NCI-H748 treated with DMSO at 0.1 percent for 48 hours (cell line): ENCODE data around the gene ITPKB.
"Not testable (repeated sequence)": the region's sequence is repeated elsewhere in the genome, so short reads cannot be mapped to it uniquely, and the experiment has no call there.

Experiments
- DNase-seq: peaks from one replicate; lab custom pipeline; 2025; lab: John Stamatoyannopoulos, UW

The ITPKB gene

DNA sequence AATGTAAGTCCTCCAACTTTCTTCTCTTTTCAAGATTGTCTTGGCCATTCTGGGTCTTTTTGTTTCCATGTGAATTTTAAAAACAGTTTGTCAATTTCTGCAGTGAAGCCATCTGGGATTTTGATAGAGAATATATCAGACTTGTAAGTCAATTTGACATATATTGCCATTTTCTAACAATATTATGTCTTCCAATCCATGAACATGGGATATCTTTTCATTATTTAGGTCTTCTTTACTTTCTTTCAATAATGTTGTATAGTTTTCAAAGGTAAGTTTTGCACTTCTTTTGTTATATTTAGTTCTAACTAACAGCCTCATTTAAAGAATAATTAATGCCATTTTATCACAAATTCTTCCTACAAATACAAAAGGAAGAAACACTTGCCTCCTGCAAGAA, 117.1 kb downstream of the ITPKB start:
- DNase-seq, result no peak

DNA sequence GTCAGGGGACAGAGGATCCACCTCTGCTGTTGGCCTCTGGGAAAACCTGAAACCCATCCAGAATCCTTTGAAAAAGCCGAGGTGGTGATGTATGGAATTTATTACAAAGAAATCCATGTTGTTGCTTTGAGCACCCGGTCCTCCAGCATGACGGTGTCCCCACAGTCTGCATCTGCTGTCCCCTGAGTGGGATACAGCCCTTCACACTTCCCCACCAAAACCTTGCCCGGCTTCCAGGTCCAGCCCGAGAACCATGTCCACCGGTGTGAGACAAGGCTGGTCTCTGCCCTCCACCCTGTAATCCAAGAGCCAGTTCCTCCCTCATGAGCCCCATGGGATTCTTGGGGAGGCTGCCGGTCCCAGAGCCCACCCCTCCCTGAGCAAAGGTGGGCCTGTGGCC, 120.1 kb downstream of the ITPKB start:
- DNase-seq, result no peak

DNA sequence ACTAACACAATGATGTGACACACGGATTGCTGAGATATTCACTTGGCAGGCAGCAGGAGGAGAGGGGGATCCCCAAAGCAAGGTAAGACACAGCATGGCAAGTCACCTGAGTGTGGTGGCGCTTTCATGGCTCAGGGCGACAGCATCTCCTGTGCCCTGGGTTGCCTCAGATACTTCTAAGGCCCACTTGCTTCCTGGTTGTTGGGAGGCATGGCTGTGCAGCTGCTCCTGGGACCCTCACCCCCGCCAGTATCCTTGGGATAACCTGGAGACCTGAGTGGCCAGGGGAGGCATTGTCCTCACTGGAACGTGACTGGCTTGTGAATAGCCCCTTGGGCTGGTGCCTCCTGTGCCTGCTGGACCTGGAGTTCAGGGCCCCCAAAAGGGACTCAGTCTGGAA, 120.7 kb downstream of the ITPKB start:
- DNase-seq, result no peak

DNA sequence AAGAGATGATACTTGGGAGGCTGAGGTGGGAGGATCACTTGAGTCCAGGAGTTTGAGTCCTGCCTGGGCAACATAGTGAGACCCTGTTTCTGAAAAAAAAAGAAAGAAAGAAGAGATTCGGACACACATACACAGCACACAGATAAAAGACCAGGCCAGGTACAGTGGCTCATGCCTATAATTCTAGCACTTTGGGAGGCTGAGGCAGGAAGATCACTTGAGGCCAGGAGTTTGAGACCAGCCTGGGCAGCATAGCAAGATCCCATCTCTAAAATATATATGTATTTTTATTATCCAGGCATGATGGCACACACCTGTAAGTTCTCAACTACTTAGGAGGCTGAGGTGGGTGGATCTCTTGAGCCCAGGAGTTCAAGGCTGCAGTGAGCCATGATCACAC, 121.4 kb downstream of the ITPKB start:
- not testable (repeated sequence) for DNase-seq

DNA sequence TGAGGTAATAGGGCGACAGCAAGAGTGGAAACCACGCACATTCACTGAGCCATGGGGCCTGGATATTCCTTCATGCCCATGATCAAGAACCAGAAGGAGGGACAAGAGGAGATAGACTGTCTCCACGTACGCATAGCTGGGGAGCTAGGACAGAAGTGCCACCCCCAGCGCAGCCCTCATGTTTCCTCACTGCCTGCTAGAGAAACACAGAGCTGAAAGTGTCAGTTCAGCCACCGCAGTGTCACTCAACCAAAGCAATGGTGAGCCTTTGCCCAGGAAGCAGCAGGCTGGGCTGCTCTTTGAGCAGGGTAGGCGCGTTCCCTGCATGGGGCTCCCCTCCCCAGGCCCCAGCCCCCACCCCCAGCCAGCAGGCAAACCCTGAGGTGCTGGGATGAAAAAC, 122.0 kb downstream of the ITPKB start:
- DNase-seq, result no peak

DNA sequence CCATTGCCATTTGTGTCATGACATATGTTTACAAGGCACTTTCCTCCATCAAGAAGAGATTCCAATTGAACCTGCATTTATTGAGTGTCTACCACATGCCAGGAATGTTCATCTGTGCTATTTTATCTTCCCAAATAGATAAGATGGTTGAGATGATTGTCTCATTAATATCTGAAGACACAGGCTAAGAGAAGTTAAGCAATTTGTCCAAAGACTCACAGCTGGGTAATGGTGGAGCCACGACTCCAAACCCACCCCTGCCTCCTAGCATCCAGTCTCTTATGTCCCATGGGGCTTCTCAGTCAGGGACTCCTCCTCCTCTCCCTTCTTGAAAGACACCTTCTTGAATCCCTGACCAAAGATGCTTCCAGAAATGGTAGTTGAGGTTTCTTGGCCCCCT, 122.4 kb downstream of the ITPKB start:
- no peak for DNase-seq

DNA sequence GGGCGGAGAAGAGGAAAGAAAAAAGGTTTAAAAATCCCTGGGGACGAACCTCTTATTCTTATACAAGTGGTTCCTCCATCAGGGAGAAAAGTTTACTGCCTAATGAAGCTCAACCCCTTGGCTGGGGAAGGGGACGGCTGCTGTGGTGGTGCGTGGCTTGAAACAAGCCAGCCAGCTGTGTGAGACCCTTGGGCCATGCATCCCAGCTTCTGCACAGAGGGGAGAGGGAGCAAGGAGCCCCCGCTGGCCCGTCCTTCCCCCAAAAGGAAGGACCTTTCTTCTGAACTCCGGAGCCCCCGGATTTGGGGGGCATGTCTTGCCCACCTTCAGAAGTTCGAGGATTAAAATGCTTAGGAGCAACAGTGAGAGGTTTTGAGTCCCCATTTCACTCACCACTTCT, 123.2 kb downstream of the ITPKB start:
- DNase-seq, result no peak

DNA sequence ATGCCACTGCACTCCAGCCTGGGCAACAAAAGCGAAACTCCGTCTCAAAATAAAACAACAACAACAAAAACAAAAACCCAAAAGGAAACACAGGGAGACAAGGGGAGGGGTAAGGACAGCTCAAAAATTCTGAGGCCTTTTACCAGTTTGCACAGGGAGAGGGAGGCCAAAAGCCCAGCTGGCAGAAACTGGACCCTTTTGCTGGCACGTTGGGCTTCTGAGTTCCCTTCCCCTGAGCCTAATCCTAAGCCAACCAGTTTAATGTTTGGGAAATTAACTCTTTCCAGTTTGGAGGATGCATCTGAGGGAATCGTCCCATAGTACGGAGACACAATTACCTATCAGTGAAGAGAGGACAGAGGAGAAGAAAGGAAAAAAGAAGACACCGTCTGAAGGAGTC, 127.1 kb downstream of the ITPKB start:
- not testable (repeated sequence) for DNase-seq

DNA sequence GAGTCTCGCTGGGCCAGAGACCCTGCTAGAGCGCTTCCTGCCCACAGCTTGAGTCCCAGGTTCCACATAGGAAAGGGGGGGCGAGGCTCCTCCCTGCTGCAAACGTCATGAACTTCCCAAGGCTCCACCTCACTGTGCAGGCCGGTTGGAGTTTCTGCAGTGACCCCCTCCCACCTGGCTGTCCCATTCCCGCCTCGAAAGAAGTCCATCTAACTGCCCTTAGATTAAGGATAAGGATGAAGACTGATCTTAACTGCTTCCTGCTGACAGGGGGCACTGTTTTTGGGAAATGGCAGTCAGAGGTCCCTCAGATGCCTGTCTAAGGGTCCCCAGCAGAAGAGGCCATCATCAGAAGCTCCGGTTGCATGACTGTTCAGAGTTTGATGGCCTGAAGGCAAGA, 127.8 kb downstream of the ITPKB start:
- no peak for DNase-seq

DNA sequence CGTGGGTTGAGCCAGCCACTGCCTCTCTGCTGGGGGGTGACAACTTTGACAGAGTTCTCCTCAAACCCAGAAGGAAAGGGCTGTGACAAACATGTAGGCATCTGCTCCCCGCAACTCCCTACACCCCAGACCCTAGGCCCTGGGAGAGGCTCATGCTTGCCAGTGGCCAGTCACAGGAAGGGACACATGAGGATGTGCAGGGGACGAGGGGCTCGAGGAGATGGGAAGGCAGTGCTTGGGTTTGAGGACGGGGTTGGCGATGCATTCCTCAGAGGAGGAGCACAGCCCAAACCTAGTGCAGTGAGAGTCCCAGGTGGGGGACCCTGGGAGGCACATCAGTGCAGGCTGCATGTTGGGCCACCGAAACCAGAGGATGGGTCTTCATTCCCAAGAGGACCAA, 128.4 kb downstream of the ITPKB start:
- no peak for DNase-seq

DNA sequence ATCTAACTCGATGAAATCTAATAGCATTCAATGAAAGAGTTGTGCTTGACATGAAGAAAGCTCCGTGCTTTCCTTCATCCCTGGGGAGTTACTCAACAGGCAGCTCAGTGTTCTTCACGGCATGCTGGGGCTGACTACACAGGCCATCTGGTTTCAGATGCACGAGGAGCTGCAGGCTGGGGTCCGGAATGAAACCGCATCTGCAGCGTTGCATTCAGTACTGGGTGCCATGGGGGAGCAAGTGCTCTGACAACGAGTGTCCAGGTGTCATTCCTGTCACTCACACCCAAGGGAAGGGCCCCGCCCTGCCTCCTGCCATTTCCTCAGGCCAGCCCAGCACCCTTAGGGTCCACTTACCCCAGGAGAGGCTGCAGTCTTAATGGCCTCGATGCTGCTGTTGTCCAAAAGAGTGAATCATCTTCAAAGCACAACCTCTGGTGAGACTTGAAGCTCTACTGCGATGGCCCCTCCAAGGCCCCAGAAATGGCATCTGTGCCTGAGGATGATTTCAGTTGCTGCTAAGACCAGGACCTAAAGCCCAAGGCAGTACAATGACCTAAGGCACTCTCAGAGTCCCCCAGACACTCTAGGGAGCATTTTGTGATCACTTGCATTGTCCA, 129.1 kb downstream of the ITPKB start:
- no peak for DNase-seq

DNA sequence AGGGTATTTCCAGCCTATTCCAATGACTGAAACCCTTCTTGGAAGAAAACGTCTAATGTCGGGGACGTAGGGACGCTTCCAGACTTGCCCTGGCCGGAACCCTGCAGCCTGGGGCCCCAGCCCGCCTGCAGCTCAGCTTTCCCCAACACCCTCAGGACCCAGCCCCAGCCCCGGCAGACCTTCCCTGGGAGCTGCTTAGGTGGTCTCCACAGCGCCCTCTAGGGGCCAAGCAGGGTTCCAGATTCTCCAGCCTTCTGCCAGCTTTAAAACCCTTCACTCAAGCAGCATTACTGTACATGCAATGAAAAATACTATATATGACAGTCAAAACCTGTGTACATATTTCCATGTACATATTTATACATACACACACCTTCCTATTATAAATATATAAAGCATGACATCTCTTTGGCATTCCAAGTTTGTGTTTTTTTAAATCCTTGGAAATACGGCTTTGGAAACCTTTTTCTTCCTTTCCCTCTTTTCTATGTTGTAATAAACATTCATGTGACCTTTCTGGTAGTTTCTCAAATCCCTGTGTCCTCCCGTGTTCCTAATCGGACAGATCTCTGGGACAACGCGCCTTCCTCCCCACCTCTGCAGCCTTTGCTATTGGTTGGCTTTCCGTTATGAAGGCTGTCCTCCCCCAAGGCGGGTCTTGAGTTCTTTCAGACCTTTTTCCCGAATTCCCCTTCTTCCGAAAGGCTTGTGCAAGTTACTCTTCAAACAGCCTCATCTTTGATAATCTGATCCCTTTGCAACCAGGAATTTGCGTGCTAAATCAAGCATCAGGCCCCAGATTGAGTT, 130.2 kb downstream of the ITPKB start:
- peak; percentile 34 for DNase-seq

DNA sequence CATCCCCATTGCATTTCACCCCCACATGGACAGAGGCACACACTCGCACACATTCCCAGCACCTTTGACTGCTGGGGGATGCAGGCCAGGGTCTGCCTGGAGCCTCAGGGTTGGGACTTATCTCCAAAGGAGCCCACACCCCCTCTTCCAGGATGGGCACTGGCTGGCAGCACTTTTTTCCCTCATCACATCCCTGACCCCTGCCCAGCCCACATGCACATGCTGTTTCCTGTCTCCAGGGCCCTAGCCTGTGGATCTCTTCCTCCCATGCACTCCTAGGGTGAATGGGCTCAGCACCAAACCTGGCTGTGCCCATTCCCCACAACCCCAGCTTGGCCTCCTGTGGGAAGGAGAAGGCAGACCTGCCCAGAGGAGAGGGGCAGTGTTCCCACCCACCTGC, 131.3 kb downstream of the ITPKB start:
- DNase-seq, result no peak

DNA sequence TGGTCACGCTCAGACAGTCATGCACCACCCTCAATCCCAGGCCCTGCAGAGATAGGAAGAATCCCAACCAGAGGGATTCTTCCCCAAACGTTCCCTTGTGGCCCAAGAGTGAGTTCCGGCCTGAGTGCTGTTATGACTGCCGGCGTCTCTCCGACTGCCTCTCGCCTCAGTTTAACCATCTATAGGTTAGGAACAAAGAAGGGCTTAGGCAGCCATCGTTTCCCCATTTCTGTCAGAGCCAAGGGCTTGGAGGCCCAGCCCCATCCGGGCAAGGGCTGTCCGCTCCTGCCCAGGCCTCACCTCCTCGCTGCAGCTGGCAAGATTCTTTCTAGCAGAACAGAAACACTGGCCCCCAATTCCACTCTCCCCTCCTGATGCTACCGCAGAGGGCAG, 131.8 kb downstream of the ITPKB start:
- DNase-seq, result no peak

DNA sequence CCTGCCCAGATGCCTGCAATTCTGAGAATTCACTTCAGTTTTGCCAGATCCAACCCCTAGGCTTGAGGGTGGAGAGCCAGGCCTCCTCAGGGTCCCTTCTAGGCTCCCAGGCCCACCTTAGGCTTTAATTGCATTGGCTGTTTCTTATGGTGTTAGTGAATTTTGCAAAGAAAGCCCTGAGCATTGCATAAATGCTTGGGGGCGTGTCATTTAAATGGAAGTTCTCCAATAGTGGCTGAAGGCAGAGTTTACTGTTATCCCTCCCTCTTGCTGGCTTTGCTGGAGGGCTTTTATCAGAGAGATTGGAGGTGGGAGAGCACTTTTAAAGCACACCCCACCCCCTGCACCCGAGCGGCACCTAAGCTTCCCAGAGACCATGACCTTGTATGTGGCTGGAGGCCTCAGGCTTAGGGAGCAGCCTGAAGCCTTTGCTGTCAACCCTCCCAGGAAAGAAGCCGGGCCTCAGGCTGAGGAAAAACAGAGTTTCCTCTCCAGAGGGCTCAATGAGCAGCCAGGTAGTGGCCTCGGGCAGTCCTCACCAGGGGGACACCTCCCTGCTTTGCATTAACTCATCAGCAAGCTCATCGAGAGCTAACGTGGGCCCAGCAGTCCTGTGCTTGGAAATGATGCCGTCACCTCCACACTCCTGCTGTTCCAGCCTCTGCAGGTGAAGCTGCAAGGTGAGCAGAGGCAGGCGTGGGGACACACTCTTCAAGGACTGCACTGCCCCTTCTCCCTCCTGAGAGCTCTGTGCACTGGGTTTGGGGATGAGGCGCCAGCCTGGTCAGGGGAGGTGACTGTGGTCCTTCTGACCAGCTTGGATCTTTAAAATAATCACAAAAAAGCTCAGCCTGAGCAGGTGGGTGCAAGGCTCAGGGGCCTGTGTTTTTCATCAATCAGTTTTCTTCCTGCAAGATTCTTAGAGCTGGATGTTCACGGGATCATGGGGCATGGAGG, 132.5 kb downstream of the ITPKB start:
- DNase-seq, result no peak

DNA sequence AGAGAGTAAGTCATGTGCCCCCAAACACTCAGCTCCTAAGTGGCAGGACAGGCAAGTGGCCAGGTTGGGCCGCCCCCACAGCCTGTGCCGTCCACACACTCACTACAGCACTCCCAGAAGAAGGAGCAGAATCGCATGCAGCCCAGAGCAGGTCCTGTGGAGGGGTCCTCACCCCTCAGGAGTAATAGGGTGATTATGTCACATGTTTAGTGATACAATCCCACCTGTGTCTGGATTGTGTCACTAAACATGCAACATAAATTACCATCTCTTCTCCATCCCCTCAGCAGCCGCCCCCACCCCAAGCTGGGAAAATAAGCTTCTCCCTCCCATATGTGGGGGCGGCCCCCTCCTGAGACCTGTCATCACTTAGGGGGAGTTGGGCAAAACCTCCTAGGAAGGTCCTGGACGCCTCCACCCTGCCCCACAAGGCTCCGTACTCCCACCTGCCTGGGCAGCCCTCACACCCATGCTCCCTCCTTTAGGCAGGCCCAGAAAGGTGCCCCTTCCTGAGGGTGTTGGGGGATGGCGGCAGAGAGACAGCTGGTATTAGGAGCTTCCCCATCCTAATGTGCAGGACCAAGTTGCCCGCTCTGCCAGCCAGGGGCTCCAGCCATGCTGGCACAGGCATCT, 133.6 kb downstream of the ITPKB start:
- no peak for DNase-seq

DNA sequence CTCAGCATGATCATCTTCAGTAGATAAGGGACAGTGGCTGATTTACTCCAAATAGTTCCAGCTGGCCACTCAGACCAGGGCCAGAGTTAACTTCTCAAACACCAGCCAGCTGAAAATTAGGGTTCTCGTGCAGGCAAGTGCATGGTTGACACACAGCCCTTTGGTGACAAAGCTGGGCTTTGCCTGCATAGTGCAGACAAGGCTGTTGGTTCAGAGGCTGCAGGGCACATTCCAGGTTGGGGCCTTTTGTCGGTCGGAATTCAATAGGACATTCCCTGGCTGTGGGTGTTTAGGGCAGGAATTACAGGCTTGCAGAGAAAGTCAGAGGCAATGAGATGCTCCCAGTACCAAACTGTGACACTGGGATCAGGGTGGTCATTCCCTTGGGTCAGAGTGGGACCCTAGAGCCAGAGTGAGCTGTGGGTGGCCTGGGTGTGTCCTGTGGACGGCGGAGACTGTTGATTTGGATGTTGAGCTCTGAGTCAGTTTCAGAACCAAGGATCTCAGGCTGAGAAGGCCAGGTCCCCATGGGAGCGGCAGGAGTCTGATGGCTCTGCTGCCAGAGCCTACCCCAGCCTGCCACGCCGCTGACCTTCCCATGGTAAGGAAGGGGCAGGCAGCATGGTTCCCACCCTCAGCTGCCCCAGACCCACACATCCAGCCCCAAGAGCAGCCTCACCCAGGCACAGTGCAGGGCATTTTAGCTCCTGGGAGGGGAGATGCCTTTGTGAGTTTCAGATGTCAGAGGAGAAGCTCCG, 134.3 kb downstream of the ITPKB start:
- DNase-seq, result no peak

DNA sequence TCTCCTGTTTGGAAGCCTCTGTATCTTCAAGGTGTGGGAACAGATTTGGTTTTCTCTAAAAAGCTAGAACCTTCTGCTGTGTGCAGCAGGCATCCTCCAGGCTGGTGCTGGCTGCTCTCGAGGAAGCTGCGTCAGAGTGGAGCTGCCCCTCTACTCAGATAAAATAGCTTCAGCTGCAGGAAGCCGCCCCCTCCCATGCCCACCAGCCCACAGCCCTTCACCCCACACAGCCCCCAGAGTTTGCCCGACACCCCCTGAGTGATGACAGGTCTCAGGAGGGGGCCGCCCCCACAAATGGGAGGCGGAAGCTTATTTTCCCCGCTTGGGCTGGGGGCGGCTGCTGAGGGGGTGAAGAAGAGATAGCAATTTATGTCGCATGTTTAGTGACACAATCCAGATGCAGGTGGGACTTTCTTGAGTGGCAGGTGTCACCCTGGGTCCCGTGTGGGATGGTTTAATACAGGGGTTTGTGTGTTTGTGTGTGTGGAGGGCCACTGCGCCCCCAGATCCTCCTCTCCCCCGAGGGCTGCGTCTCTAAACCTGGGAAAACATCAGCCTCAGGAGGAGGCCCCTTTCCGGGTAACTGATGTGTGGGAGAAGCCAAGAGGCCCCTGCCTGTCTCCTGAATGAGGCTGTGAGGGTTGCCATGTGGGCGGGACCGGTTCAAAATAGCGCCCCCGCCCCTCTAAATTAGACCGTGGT, 135.1 kb downstream of the ITPKB start:
- DNase-seq, result no peak

DNA sequence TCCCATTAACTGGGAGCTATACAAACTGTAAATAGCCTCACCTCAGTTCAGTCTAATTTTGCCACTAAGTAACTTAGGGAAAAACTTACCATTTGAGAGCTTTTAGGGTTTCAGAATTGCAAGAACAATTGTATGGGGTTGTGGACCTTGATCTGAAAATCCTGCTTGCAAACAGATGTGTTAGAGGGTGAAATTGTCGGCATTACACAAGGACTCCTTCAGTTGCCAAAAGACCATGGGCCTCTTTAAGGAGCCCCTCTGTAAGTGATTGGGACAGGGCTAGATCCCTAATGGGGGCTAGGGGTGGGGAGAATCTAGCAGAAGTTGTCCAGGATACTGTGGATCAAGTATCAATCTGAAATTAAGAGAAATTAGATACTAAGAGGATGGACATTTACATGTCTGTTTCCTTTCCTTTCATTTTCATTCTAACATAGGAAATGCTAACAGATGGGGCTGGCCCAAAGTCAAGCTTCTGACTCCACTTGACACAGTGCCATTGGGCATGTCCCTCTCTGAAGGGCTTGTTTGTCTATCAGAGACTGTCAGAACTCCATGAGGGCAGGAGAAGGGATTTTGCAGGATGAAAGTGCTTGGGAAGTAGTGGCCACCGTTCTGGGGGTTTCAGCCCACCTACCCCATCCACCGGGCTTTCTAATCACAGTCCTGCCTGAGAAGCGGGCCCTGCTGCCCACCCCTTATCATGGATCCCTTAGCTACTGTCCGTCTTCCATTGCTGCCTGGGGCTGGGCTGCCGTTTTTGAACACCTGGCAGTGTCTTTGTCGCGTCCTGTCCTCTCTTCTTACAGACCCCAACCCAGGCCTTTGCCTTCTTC, 135.8 kb downstream of the ITPKB start:
- no peak for DNase-seq
